ENCODE measurements around the gene SEC24C. TPM values are rescaled to one million over a fixed set of nuclear protein-coding genes. Genes with fewer than 3 reads are reported as not detected.
A peak's percentile ranks its signal among the peaks of the same experiment; 100 is the strongest.

The SEC24C gene
- total RNA-seq, 2 experiments from 2014 or later: 53.6 to 87.1 TPM

- Histone ChIP-seq H3K9me2 (ENCODE audit: insufficient read depth, low read length) (no peaks in the 10 kb centered on the region), H3K4me3 (ENCODE audit: low read depth, low read length, poor library complexity, severe bottlenecking) (no peak overlapping the region), H3K79me2 (ENCODE audit: insufficient read depth, low read depth, low read length) (peaks cover 14% of the 10 kb centered on the region; the same call in 1 of the 2 replicates), H3K36me3 (ENCODE audit: insufficient read depth, low read length) (peaks cover 20% of the 10 kb centered on the region; the same call in 1 of the 2 replicates), H3K27ac (ENCODE audit: low read depth, low read length, poor library complexity, severe bottlenecking) (no peak overlapping the region), H3K4me1 (ENCODE audit: insufficient read depth, low read length, poor library complexity, severe bottlenecking) (peaks cover 14% of the 10 kb centered on the region), H3K4me2 (ENCODE audit: low read length) (no peak overlapping the region), H3K9me3 (ENCODE audit: low read length) (no peaks in the 10 kb centered on the region), H2AFZ (ENCODE audit: low read length) (no peak overlapping the region), H4K20me1 (ENCODE audit: insufficient read depth, low read length) (no peaks in the 10 kb centered on the region)
- TF ChIP-seq EZH2phosphoT487 (IDR thresholded peaks at IDR 0.05; ENCODE audit: borderline replicate concordance, low read depth, low read length) (no peak), CTCF (conservative IDR thresholded peaks at IDR 0.05; ENCODE audit: low read length) (no peak)
- ChIA-PET CTCF (ENCODE audit: unreplicated experiment) (no interaction called here), POLR2A (no interaction called here)
- intact Hi-C loops (cut with micrococcal nuclease; ENCODE audit: unreplicated experiment): no loop called here
- DNase-seq (ENCODE audit: low spot score): no peak
- BruUV-seq (replicated peaks): no TSS peak
Observed at GRCh38 chr10:73814276-73814895, 70.2 kb downstream of the SEC24C start.

- Histone ChIP-seq H3K79me2 (ENCODE audit: insufficient read depth, low read depth, low read length) (peaks cover 8% of the 10 kb centered on the region; the same call in 1 of the 2 replicates), H3K4me2 (ENCODE audit: low read length) (no peak overlapping the region), H3K4me3 (ENCODE audit: low read depth, low read length, poor library complexity, severe bottlenecking) (no peak overlapping the region), H3K9me2 (ENCODE audit: insufficient read depth, low read length) (no peaks in the 10 kb centered on the region), H3K36me3 (ENCODE audit: insufficient read depth, low read length) (peaks cover 14% of the 10 kb centered on the region; the same call in 1 of the 2 replicates), H3K4me1 (ENCODE audit: insufficient read depth, low read length, poor library complexity, severe bottlenecking) (peaks cover 13% of the 10 kb centered on the region), H3K9me3 (ENCODE audit: low read length) (no peaks in the 10 kb centered on the region), H3K27ac (ENCODE audit: low read depth, low read length, poor library complexity, severe bottlenecking) (no peak overlapping the region), H4K20me1 (ENCODE audit: insufficient read depth, low read length) (no peaks in the 10 kb centered on the region), H2AFZ (ENCODE audit: low read length) (no peak overlapping the region)
- no TSS peak for BruUV-seq (replicated peaks)
- CTCF ChIA-PET (ENCODE audit: unreplicated experiment): no interaction called here
- intact Hi-C loops (cut with micrococcal nuclease; ENCODE audit: unreplicated experiment): no loop called here
- peak; percentile 68 for TF ChIP-seq CTCF (conservative IDR thresholded peaks at IDR 0.05; ENCODE audit: low read length)
- no peak for TF ChIP-seq EZH2phosphoT487 (IDR thresholded peaks at IDR 0.05; ENCODE audit: borderline replicate concordance, low read depth, low read length)
- POLR2A ChIA-PET: interaction anchor here (0.6 kb wide), 1 partner anchor 75 kb away, joined by 7 read pairs; no protein-coding TSS in a partner anchor
- DNase-seq (ENCODE audit: low spot score): peak; percentile 26
Observed at GRCh38 chr10:73814896-73815718, 70.9 kb downstream of the SEC24C start.

GRCh38 chr10:73815719-73816030, 71.5 kb downstream of the SEC24C start:
- no peak overlapping the region for H2AFZ ChIP-seq (ENCODE audit: low read length)
- H3K4me3 ChIP-seq (ENCODE audit: low read depth, low read length, poor library complexity, severe bottlenecking): no peak overlapping the region
- CTCF ChIA-PET (ENCODE audit: unreplicated experiment): no interaction called here
- H3K79me2 ChIP-seq (ENCODE audit: insufficient read depth, low read depth, low read length): peaks cover 2% of the 10 kb centered on the region; the same call in 1 of the 2 replicates
- no peaks in the 10 kb centered on the region for H4K20me1 ChIP-seq (ENCODE audit: insufficient read depth, low read length)
- H3K9me3 ChIP-seq (ENCODE audit: low read length): no peaks in the 10 kb centered on the region
- H3K9me2 ChIP-seq (ENCODE audit: insufficient read depth, low read length): no peaks in the 10 kb centered on the region
- peaks cover 14% of the 10 kb centered on the region; the same call in 1 of the 2 replicates for H3K36me3 ChIP-seq (ENCODE audit: insufficient read depth, low read length)
- no TSS peak for BruUV-seq (replicated peaks)
- TF ChIP-seq CTCF (conservative IDR thresholded peaks at IDR 0.05; ENCODE audit: low read length) (no peak), EZH2phosphoT487 (IDR thresholded peaks at IDR 0.05; ENCODE audit: borderline replicate concordance, low read depth, low read length) (no peak)
- POLR2A ChIA-PET: interaction anchor here (0.6 kb wide), 1 partner anchor 74 kb away, joined by 7 read pairs; no protein-coding TSS in a partner anchor
- intact Hi-C loops (cut with micrococcal nuclease; ENCODE audit: unreplicated experiment): no loop called here
- H3K4me1 ChIP-seq (ENCODE audit: insufficient read depth, low read length, poor library complexity, severe bottlenecking): peaks cover 8% of the 10 kb centered on the region
- H3K27ac ChIP-seq (ENCODE audit: low read depth, low read length, poor library complexity, severe bottlenecking): no peak overlapping the region
- no peak for DNase-seq (ENCODE audit: low spot score)
- H3K4me2 ChIP-seq (ENCODE audit: low read length): no peak overlapping the region
